ENCODE results near the gene ANTXR2.
"Not testable (repeated sequence)": the region's sequence is repeated elsewhere in the genome, so short reads cannot be mapped to it uniquely, and the experiment has no call there.

ANTXR2 gene

DNA sequence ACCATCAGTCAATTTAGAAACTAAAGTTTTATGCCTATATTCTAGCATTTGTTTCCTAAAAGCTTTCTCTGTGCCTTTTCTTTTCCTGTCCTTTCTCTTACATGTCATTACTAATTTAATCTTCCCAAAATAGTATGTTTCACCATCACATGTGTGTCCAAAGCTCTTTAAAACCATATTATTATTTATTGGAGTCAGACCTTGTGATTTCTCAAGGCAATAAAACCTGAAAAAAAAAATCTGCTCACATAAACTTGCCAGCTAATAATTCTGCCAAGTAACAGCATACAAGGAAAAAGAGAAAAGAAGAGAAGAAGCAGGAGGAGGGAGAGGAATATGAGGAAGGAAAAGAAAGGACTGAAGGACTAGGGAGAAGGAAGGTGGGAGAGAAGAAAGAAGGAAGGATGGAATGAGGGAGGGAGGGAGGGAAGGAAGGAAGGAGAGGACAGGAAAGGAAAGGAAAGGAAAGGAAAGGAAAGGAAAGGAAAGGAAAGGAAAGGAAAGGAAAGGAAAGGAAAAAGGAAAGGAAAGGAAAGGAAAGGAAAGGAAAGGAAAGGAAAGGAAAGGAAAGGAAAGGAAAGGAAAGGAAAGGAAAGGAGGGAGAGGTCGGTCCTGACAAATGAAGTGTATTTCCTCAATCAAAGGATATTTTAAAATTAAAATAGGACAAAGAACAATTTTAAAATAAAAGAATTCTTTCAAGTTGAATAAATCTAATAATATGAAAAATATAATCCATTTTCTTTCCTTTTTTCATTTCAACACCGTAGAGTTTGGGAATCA is 57.4 kb downstream of the ANTXR2 start:
- DNase-seq: no peak

- no peak for DNase-seq
Measured at GRCh38 chr4:80014531-80014930, 58.5 kb downstream of the ANTXR2 start.

GRCh38 chr4:80012291-80012690 is 60.7 kb downstream of the ANTXR2 start:
- no peak for DNase-seq

- peak; percentile 65 for DNase-seq
Measured at GRCh38 chr4:80011636-80012236, 61.3 kb downstream of the ANTXR2 start.

- DNase-seq: no peak
Measured at GRCh38 chr4:80010316-80010715, 62.7 kb downstream of the ANTXR2 start.

DNA sequence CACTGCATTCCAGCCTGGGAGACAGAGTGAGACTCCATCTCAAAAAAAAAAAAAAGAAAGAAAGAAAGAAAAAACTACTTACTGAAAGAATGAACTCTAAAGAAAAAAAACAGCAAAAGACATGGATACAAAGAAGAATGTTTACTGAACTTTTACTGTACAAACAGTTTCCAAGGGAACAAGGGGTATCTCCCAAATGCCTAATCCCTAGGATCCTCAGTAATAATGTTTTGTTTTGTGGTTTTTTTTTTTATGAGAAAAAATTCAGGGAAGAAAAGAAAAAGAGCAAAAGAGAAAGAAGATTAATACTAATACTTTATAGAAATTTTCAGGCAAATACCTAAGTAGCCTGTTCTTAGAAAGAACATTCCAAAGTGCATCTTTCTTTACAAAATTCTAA is 63.2 kb downstream of the ANTXR2 start:
- no peak for DNase-seq

DNA sequence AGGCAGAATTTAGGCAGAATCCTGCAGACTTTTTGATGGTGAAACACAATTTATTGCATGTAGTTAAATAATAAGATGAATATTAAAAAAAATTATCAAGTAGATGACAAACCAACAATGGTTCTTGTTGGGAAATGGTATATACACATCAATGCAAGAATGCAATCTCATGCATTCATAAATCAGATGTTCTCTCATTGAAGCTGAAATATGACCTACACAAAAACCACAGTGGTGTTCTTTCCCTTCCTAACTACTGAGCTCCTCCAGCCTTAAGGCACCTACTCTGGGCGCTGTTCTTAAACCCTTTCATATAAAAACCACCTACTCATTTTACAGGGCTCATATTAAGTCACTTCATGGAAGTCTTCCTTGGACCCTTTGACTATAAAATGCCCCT is 64.1 kb downstream of the ANTXR2 start:
- DNase-seq: no peak

- no peak for DNase-seq
Measured at GRCh38 chr4:80008351-80008750, 64.7 kb downstream of the ANTXR2 start.

- no peak for DNase-seq
Measured at GRCh38 chr4:80007745-80008149, 65.3 kb downstream of the ANTXR2 start.

DNA sequence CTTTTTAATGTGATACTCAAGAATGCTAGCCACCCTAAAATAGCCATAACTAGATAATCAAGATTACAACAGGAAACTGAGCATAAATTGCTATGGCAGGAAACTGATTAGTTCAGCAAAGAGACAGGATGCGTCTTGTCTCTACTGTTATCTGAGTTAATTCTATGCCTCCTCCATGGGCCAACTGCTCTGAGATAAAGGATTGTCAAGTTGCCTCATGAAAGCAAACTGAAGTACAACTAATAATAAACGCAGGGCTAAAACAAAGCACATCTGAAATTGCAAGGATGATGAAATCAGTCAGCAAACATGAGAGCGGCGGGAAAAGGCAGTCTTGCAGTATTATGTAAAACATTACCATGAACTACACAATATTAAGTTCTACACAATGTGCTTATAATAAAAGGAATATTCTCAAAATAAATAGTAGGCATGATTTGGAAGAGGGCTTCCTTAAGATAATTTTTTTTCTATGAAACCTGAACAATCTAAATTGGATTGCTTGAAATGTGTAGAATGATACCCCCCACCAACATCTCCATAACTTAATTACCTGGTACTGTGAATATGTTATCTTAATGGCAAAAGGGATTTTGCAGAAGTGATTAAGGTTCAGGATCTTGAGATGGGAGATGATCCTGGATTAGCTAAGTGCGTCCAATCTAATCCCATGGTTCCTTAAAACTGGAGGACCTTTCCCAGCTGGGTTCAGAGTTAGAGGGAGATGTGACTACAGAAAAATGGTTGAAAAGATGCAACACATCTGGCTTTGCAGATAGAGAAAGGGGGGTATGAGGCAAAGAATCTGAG is 65.9 kb downstream of the ANTXR2 start:
- peak; percentile 53 for DNase-seq

DNA sequence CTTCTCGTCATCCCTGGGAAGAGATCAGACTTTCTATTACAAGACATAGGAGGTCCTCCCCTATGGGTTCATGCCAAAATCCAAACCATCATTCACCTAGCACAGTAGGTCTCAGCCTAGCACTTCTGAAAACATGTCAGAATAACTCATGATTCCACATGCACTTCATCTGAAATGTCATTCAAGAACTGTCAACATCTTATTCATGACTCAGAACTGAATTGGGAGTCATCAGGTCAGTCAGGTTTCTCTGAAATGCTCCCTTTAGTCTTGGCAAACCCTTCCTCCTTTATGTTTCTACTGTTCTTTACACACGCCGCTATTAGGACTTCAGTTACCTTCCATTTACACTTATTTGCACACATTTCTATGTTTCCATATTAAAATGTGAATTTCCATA is 67.2 kb downstream of the ANTXR2 start:
- peak; percentile 82 for DNase-seq

DNA sequence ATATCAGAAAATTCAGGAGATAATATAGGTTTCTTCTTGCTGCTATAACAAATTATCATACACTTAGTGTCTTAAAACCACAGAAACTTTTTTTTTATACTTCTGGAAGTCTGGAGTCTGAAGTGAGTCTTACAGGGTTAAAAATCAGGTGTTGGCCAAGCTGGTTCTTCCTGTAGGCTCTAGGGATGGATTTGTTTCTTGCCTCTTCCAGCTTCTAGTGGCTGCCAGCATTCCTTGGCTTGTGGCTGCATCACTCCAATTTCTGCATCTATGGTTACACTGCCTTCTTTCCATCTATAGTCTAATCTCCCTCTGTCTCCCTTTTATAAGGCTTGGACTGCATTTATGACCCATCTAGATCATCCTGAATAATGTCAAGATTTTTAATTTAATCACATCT is 68.7 kb downstream of the ANTXR2 start:
- DNase-seq: no peak

- not testable (repeated sequence) for DNase-seq
Measured at GRCh38 chr4:80002559-80002958, 70.5 kb downstream of the ANTXR2 start.

DNA sequence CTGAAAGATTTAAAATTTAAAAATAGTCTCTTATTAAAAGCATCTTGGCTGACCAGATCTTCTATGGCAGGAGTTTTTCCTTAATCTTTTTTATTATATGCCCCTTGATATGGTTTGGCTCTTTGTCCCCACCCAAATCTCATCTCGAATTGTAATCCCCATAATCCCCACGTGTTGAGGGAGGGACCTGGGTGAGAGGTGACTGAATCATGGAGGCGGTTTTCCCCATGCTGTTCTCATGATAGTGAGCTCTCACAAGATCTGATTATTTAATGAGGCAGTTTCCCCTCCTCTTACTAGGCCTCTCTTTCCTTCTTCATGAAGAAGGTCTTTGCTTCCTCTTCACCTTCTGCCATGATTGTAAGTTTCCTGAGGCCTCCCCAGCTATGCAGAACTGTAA is 74.0 kb downstream of the ANTXR2 start:
- DNase-seq: not testable (repeated sequence)

DNA sequence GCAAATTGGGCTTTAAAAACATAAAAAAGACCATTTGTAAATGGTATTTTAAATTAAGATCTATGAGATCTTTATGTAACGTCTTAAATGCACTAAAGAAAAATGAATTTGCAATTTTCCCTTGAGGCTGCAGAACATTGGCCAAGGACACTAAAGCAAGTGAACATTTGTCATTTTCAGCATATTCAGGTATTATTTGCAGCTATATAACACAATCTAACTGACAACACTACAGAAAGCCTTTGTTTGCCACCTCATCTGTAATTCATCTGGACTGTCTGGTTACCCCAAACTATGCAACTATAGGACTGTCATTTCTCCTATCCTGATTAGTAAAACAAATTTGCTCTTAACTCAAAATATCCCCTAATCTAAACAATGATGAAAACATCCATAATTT is 74.8 kb downstream of the ANTXR2 start:
- DNase-seq: no peak

DNA sequence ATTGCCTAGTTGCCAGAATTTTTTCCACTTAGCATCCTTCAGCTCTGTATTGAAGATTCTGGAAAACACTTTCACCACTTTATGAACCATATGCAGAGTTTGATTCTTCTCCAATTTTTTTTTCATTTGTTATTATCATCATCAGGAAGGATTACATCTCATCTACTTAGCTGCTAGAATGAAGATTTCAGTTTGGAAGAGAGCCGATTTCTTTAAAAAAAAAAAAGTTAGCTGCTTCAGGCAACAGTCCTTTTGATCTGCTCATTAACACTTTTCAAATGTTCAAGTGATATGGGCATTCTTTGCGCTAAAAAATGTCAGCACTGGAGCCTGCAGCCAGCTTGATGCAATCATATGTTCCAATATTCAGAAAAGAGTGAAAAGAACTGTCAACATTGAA is 76.2 kb downstream of the ANTXR2 start:
- DNase-seq: no peak

GRCh38 chr4:79993476-79993875 is 79.6 kb downstream of the ANTXR2 start:
- DNase-seq: no peak

DNA sequence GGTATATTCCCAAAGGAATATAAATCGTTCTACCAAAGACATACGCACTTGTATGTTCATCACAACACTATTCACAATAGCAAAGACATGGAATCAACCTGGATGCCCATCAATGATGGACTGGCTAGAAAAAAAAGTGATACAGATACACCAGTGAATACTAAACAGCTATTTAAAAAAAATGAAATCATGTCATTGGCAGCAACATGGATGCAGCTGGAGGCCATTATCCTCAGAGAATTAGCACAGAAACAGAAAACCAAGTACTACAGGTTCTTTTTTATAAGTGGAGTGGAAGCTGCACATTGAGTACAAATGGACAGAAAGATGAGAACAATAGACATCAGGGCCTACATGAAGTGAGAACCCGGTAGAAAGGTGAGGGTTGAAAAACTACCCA is 81.4 kb downstream of the ANTXR2 start:
- DNase-seq: no peak

DNA sequence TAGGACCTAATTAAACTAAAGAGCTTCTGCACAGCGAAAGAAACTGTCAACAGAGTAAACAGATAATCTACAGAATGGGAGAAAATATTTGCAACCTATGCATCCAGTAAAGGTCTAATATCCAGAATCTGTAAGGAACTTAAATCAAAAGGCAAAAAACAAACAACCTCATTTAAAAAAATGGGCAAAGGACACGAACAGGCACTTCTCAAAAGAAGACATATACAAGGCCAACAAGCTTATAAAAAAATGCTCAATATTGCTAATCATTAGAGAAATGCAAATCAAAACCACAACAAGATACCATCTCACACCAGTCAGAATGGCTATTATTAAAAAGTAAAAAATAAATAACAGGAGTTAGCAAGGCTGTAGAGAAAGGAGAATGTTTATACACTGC is 81.9 kb downstream of the ANTXR2 start:
- not testable (repeated sequence) for DNase-seq

- DNase-seq: no peak
Measured at GRCh38 chr4:79987401-79987800, 85.6 kb downstream of the ANTXR2 start.

- no peak for DNase-seq
Measured at GRCh38 chr4:79983431-79983830, 89.6 kb downstream of the ANTXR2 start.

DNA sequence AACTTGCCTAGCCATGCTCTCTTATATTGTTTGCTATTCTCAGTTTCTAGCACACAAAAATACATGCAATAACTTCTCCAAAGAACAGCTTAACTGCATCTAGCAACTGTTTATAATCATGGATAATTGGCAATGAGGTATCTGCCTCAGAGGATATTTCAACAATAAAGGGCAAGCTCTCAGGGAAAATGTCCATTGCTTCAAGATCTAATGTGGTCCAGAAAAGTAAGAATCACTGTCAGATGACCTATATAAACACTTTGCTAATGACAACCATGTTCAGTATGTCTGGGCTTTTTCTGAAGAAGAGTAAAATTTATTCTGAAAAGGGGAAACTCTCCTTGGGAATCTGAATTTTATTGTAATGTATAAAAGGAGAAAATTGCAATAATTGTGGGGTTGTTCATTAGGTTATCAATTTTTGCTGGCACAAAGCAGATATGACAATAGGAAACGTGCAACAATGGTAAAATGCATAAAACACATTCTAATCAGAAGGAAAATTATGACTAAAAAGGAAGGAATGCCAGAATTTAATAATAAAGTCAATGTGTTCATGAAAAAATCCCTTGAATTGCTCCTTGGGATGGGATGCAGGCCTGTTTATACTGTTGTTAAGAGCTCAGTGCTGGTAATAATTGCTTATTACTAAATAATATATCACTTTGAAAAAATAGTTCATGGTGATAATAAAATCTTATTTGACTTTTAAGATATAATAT is 90.3 kb downstream of the ANTXR2 start:
- peak; percentile 14 for DNase-seq

GRCh38 chr4:79980448-79980847 is 92.6 kb downstream of the ANTXR2 start:
- DNase-seq: no peak
